Activated naive CD8-positive, alpha-beta T cell treated with anti-CD3 and anti-CD28 coated beads, Interleukin-2, amount 50 U/mL, for 24 hours (primary cell): ENCODE results near the gene ATF3.
"Not testable (repeated sequence)": the region's sequence is repeated elsewhere in the genome, so short reads cannot be mapped to it uniquely, and the experiment has no call there.

Experiments
- ATAC-seq: fragments of 150-1000 bp; cut with Tn5 transposase; one replicate; pipeline ENCODE4 v1.10.0; 2021
- DNase-seq: peaks from one replicate; pipeline ENCODE4 v3.0.0; 2021
- H3K27ac Mint-ChIP-seq: one replicate; pipeline ENCODE4 v1.8.0; 2021; ENCODE audit warnings: mild to moderate bottlenecking, mixed read lengths
- H3K27me3 Mint-ChIP-seq: one replicate; pipeline ENCODE4 v1.8.0; 2021; ENCODE audit warnings: mixed read lengths
- H3K36me3 Mint-ChIP-seq: one replicate; pipeline ENCODE4 v1.8.0; 2021; ENCODE audit warnings: low read depth, mixed read lengths
- H3K4me1 Mint-ChIP-seq: one replicate; pipeline ENCODE4 v1.8.0; 2021; ENCODE audit warnings: mixed read lengths
- H3K4me3 Mint-ChIP-seq: one replicate; pipeline ENCODE4 v1.8.0; 2021; ENCODE audit warnings: mild to moderate bottlenecking, moderate library complexity, mixed read lengths
- H3K9me3 Mint-ChIP-seq: one replicate; pipeline ENCODE4 v1.8.0; 2021; ENCODE audit warnings: mixed read lengths

ATF3 gene

DNA sequence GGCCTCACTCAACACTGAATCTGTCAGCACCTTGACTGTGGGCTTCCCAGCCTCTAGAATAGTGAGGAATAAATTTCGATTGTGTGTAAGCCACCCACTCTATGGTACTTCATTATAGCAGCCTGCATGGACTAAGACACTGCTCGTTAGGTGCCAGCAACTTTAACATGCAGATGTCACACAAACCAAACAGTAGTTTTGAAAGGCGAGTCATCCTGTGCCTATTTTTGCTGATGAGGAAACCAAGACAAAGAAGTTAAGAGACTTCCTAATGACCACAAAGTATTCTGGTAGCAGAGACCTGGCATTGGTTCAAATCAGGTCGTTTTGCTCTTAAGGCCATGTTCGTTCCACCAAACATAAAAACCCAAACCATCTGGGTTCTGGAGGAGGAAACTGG lies 48.2 kb downstream of the ATF3 start:
- Mint-ChIP-seq H3K27ac (no peak overlapping the region), H3K4me3 (no peak overlapping the region)

DNA sequence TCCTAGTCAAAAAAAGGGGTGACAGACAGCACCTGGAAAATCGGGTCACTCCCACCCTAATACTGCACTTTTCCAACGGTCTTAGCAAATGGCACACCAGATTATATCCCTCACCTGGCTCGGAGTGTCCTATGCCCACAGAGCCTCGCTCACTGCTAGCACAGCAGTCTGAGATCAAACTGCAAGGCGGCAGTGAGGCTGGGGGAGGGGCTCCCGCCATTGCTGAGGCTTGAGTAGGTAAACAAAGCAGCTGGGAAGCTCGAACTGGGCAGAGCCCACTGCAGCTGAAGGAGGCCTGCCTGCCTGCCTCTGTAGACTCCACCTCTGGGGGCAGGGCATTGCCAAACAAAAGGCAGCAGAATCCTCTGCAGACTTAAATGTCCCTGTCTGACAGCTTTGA lies 49.7 kb downstream of the ATF3 start:
- not testable (repeated sequence) for H3K9me3 Mint-ChIP-seq, H3K36me3 Mint-ChIP-seq, H3K4me1 Mint-ChIP-seq, H3K4me3 Mint-ChIP-seq, DNase-seq, H3K27ac Mint-ChIP-seq, ATAC-seq
- peaks cover 23% of the 10 kb centered on the region for H3K27me3 Mint-ChIP-seq

More for the DNA sequence above, 48.2 kb downstream of the ATF3 start:
- DNase-seq (no peak), ATAC-seq (peak; percentile 46)
- no peaks in the 10 kb centered on the region for H3K9me3 Mint-ChIP-seq
- peaks cover 23% of the 10 kb centered on the region for H3K27me3 Mint-ChIP-seq
- H3K4me1 Mint-ChIP-seq = no peaks in the 10 kb centered on the region
- no peaks in the 10 kb centered on the region for H3K36me3 Mint-ChIP-seq

DNA sequence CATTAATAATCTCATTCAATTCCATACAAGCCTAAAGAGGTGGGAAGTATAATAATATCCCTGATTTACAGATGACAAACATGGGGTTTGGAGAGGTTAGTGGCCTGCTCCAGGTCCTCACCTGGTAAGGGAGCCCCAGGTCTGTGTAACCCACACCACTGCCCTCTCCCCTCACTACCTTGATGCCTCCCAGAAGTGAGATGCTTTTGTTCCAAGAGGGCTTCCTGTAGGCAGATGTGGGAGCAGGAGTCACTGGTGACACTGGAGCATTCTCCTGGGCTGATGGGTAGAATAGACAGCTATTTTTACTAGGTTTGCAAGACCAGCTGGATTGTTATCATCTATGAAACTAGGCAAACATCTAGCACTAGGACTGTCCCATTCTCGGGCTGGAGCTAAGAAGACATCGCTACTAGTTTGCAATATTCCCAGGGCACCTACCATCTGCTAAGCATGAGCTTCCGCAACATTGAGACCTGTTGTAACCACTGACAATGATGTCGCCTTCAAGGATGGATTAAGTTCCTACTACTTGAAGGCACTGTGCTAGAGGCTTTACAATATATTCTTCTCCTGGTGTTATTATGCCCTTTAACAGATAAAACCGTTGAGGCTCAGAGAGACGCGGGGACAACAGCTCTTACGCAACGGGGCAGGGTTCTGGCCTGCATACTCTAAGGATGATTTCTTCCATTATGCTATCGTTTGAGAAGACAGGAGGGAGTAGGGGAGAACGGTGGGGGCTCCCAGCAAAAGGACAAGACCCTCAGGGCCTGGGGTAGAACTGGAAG lies 56.0 kb downstream of the ATF3 start:
- Mint-ChIP-seq H3K9me3 (no peaks in the 10 kb centered on the region), H3K4me3 (no peak overlapping the region), H3K27me3 (peaks cover 7% of the 10 kb centered on the region), H3K36me3 (no peaks in the 10 kb centered on the region), H3K27ac (peak overlapping the region; percentile 2), H3K4me1 (peaks cover 21% of the 10 kb centered on the region)
- DNase-seq (no peak), ATAC-seq (no peak)

DNA sequence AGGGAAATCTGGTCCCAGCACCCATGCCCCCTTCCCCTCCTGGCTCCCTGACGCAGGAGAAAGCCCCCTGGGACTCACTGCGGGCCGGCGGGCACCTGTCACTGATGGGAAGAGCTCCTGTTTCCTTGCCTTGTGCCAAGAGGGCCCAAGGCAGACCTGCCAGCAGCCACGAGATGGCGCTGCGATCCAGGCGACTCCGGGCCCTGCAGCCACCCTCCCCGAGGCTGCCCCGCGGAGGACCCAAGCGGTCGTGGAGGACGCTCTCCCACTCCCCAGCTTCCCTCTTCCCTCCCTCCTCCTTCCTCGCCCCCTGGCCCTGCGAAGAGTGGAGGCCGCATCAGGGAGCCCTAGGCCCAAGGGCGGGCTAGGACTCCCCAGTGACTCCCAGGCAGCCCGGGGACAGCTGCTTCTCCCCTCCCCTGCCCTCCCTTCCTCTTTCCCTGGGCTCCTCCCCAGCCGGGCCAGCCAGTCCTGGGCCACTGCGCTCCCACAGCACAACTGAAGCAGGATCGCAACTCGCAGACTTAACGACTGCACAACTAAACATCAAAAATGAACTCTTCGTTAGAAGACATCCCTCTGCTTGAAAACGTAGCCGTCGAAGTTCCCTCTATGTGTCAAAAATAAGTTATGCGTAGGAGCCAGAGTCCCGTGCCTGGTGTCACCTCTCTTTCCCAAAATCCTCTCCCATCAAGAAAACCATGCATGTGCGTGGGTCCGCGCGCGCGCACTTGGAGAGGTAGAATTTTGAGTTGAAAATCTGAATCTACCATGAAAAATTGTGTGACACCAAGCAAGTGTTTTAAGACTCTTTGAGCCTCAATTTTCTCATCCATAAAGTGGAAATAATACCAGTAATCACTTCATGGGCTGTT lies 56.9 kb downstream of the ATF3 start:
- Mint-ChIP-seq H3K27me3 (peaks cover 7% of the 10 kb centered on the region), H3K4me1 (peaks cover 21% of the 10 kb centered on the region), H3K9me3 (no peaks in the 10 kb centered on the region), H3K36me3 (no peaks in the 10 kb centered on the region), H3K4me3 (peak overlapping the region; percentile 72), H3K27ac (peak overlapping the region; percentile 2)
- ATAC-seq (peak; percentile 95), DNase-seq (peak; percentile 88)

DNA sequence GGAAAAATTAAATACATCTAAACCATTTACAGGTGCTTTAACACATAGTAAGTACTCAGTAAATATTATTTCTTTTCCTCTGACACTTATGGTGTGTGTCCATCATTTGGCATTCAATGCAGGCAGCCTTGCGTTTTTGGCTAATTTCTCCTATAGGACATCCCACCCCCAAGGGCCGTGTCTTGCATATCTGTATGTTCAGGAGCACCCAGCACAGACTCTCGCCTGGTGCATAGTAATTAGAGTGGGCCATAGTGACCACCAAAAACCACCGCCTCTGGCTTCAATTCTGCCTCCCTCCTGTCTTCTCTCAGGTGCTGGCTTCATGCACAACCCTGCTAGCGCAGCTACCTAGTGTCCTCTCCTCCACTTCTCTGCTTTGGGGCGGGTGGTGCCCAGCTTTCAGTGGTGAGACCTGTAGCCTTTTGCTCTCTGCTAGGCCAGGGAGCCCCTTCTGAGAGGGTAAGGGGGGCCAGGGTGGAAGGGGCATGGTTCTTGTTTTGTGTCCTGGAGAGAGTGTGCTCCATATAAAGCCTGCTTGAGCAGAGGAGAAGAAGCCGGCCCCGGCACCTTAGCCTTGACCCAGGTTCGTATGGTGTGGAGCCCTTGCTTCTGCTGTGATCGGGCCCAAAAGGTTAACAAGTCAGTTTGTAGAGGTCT lies 57.7 kb downstream of the ATF3 start:
- DNase-seq = no peak
- ATAC-seq = no peak
- Mint-ChIP-seq H3K4me3 (no peak overlapping the region), H3K4me1 (peaks cover 25% of the 10 kb centered on the region), H3K36me3 (no peaks in the 10 kb centered on the region), H3K27ac (no peak overlapping the region), H3K27me3 (peaks cover 9% of the 10 kb centered on the region), H3K9me3 (no peaks in the 10 kb centered on the region)

DNA sequence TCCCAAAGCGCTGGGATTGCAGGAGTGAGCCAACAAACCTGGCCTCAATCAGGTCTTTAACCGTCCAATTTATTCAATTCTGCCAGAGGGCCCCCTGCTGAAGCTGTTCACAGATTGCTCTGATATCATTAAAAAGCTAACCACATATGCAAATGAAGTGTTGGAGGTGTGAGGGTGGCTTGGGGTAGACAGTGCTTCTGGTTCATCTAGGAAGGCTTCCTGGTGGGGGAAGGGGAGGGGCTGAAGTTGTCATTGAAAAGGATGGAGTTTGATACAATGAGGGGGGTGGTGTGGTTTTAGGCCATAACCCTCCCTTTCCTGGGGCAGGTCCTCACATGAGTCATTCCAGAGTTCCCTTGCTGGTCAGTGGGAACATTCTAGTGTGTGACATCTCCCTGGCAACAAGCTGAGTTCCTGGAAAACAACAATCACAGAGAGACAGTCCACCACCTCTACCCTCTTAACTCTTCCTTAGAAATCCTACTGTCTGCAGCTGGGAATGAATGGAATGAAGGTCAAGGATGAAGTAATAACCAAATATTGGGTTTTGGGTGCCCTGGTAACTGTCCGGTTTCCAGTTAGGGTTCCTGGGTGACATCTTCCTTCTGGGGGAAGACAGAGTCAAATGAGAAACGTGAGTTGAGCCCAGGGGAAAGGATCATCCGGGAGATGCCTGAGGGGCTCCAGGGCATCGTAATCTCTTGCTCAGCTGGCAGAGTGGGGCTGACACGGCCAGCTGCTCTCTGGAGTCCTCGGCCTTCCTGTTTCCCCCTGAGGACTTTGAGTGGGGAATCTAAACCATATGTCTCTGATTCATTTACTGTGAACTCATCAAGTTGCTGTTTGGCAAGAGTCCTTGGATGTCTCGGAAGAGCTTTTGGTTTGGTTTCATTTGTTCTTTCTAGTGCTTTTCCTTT lies 58.9 kb downstream of the ATF3 start:
- DNase-seq (no peak), ATAC-seq (peak; percentile 47)
- no peak overlapping the region for H3K4me3 Mint-ChIP-seq
- H3K27ac Mint-ChIP-seq = no peak overlapping the region
- peaks cover 33% of the 10 kb centered on the region for H3K4me1 Mint-ChIP-seq
- H3K9me3 Mint-ChIP-seq = no peaks in the 10 kb centered on the region
- no peaks in the 10 kb centered on the region for H3K36me3 Mint-ChIP-seq
- H3K27me3 Mint-ChIP-seq = peaks cover 11% of the 10 kb centered on the region

DNA sequence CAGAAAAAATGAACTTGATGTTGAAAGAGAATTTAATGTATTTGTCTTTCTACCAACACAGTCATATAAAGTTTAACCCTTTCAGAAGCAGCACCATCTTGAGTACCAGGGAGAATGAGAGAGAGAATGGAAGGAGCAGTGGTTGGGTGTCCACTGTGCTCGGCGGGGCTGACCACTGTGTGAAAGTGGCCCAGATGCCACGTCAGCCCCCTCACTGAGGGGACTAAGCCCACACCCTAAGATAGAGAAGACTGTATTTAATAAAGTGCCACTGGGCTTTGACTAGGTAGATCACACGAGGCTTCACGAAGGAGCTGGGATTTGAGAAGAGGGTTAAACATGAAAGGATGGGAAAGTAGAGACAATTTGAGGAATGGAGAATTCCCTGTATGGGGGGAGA lies 59.9 kb downstream of the ATF3 start:
- no peak overlapping the region for H3K27ac Mint-ChIP-seq
- DNase-seq = no peak

DNA sequence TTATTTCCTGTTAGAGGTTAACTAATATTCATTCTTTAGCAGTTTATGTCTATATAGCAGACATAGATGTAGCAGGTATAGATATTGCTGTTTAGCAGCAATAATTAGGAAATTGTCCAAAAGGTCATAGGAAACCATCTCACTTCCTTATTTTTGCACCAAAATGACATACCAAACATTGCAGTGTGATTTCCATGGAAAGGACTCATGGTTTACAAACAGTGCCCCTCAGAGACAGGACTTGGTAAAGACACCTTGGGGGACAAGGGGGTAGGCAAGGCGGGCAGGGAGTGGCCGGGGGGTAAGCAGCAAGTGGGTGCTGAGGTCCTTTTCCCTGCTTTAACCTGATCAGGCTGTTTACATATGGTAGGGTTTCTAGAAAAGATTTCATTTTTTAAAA lies 60.5 kb downstream of the ATF3 start:
- Mint-ChIP-seq H3K27ac (no peak overlapping the region), H3K4me3 (no peak overlapping the region), H3K36me3 (no peaks in the 10 kb centered on the region), H3K9me3 (no peaks in the 10 kb centered on the region), H3K27me3 (peaks cover 12% of the 10 kb centered on the region), H3K4me1 (peaks cover 33% of the 10 kb centered on the region)
- no peak for DNase-seq
- no peak for ATAC-seq

More for the DNA sequence above, 59.9 kb downstream of the ATF3 start:
- Mint-ChIP-seq H3K4me1 (peaks cover 33% of the 10 kb centered on the region), H3K9me3 (no peaks in the 10 kb centered on the region), H3K27me3 (peaks cover 12% of the 10 kb centered on the region), H3K4me3 (no peak overlapping the region), H3K36me3 (no peaks in the 10 kb centered on the region)
- ATAC-seq = no peak

DNA sequence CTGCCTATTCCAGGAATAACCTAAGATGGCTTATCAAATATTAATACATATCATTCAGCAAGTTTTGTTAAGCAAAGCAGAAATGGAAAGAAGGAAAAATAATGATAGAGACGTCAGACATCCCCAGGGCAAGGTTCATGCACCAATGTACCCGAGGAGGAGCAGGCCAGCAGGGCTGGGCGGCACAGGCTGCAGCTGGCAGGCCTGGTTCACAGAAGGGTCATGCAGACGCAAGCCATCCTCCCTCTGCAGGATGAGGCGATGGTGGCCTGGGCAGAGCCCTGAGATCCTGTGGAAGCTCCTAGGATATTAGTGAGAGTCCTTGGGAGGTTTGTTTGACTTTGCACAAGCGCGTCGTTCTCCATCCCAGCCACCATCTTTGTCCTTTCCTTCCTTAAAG lies 61.0 kb downstream of the ATF3 start:
- Mint-ChIP-seq H3K4me1 (peaks cover 33% of the 10 kb centered on the region), H3K9me3 (no peaks in the 10 kb centered on the region)

DNA sequence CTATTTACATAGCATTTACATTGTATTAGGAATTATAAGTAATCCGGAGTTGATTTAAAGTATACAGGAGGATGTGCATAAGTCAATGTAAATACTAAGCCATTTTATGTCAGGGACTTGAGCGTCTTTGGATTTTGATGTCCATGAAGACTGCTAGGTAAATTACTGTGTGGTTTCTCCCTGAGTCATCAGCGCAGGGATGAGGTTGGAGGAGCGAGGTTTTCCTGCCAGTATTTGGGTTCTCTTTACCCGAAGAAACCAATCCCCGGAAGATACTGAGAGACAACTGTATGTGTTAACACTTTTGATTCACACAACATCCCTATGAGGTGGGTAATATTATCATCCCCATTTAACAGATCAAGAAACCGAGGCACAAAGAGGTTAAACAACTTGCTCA lies 61.7 kb downstream of the ATF3 start:
- Mint-ChIP-seq H3K4me3 (no peak overlapping the region), H3K9me3 (no peaks in the 10 kb centered on the region), H3K27ac (no peak overlapping the region), H3K27me3 (peaks cover 18% of the 10 kb centered on the region), H3K36me3 (no peaks in the 10 kb centered on the region), H3K4me1 (peaks cover 33% of the 10 kb centered on the region)
- ATAC-seq (no peak), DNase-seq (no peak)

More for the DNA sequence above, 61.0 kb downstream of the ATF3 start:
- DNase-seq = no peak
- Mint-ChIP-seq H3K27me3 (peaks cover 14% of the 10 kb centered on the region), H3K36me3 (no peaks in the 10 kb centered on the region), H3K4me3 (no peak overlapping the region), H3K27ac (no peak overlapping the region)
- ATAC-seq = no peak
